Effector CD8-positive, alpha-beta T cell (primary cell): ENCODE results near the gene APPL1.
"Not testable (repeated sequence)": the region's sequence is repeated elsewhere in the genome, so short reads cannot be mapped to it uniquely, and the experiment has no call there.

Source experiments
- DNase-seq: peaks from one replicate; lab custom pipeline; 2025; lab: John Stamatoyannopoulos, UW

Gene APPL1

DNA sequence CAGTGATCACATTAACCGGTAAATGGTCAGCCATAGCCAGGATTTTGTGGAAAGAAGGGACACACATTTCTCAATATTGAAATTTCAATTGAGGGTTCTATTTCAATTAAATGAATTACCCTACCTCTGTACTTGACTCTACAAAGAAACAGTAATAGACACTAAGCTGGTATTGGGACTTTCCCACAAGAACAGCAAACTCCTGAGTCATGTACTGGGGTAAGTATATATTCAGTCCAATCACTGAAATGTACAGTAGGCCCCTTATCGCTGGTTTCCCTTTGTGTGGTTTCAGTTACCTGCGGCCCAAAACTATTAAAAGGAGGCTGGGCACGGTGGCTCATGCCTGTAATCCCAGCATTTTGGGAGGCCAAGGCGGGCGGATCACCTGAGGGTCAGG is 47.3 kb downstream of the APPL1 start:
- DNase-seq: no peak

GRCh38 chr3:57275393-57275792 is 47.9 kb downstream of the APPL1 start:
- no peak for DNase-seq

- no peak for DNase-seq
Observed at GRCh38 chr3:57278237-57278636, 50.7 kb downstream of the APPL1 start.

DNA sequence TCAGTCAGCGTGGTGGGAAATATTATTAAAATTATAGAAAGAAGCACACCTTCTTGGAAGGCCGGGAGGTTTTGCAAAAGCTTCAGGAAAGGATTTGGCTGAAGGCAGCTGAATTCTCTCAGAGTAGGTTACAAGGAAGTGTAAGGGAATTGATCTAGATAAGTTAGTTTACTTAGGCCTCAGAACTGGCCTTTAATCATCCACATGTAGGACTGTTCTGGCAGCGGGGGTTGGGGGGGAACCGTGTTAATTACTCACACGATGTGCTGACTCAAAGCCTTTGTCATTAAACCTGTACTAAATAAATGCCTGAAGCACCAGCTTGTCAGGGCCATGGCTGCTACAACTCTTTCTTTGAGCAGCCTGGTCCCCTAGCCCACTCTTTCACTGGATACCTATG is 52.2 kb downstream of the APPL1 start:
- DNase-seq: no peak

- no peak for DNase-seq
Observed at GRCh38 chr3:57281715-57282114, 54.2 kb downstream of the APPL1 start.

DNA sequence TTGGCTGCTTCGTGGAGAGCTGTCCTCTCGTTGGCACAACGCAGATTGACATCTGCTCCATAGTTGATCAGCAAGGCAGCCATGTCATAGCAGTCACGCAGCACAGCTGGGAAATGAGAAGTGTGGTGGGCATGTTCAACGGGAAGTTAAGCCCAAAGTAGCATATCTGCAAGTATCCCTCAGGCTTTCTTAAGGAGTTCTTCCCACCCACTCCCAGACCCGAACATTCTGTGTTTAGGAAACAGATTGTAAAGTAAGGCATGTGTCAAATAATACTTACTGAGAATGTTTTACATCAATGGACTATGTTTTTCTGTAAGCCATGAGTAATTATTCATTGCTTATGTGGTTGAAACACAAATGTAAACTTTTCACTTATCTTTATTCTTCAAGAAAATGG is 55.8 kb downstream of the APPL1 start:
- no peak for DNase-seq

GRCh38 chr3:57287205-57287604 is 59.7 kb downstream of the APPL1 start:
- no peak for DNase-seq

DNA sequence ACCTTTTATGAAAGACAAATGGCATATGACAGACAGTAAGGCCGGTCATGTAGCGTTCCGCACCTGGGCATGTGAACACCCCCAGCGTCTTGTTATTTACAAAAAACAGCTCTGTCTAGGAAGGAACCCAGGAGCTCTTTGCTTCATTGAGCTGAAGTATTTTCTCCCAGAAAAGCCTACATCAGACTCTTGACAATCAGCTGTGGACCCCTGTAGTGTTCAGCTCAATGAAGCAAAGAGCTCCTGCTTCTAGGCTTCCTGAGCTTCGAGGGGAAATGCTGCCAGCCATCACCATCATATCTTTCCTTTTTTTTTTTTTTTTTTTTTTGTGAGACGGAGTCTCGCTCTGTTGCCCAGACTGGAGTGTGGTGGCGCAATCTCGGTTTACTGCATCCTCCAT is 60.9 kb downstream of the APPL1 start:
- DNase-seq: no peak

DNA sequence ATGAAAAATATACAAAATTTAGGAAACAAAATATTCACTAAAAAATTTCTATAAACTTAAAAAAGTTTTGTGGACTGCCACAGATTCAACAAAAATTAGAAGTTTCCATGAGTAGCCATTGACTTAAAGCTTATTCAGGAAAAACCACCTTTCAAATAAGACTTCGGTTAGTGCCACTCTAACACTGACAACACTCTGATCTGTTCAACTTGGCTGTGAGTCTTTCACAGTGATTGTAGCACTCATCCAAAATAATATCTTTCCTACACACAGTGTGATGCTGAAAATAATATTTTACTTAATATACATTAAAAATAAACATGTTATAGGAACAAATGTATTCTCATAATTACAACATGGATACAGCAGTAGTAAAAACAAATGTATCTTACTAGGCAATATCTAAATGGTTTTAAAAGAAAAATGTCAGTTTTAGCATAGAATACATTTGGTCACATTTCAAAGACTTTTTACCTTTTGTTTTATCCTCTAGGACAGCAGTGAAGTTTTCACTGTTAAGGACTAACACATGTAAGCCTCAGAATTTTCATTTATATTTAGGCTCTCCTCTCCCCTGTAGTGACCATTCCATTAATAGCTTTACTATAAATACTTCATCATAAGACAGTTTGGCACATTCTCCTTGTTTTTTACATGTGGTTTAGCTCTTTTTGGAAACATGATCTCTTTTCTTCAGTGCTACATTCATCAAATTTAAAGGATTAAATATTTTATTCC is 64.8 kb downstream of the APPL1 start, which contains the start of gene ASB14:
Gene ASB14, minus strand, starts transcription at position 527 of the 738 bp plus-strand sequence. CDS start 652 bp downstream, outside the sequence.
- no peak for DNase-seq

GRCh38 chr3:57292897-57293526 is 65.5 kb downstream of the APPL1 start:
- no peak for DNase-seq

- DNase-seq: no peak
Observed at GRCh38 chr3:57298041-57298440, 70.5 kb downstream of the APPL1 start.

DNA sequence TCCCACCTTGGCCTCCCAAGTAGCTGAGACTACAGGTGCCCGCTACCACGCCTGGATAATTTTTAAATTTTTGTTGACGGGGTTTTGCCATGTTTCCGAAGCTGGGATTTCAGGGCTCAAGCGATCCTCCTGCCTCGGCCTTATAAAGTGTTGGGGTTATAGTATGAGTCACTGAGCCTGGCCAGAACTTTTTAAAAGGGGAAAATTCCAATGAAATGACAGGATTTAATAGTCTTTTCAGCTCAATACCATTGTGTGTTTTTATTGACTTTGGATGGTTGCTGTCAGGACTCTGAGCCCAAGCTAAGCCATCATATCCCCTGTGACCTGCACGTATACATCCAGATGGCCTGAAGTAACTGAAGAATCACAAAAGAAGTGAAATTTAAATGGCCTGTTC is 76.0 kb downstream of the APPL1 start:
- DNase-seq: not testable (repeated sequence)

GRCh38 chr3:57309769-57310360 is 82.3 kb downstream of the APPL1 start:
- DNase-seq: no peak

DNA sequence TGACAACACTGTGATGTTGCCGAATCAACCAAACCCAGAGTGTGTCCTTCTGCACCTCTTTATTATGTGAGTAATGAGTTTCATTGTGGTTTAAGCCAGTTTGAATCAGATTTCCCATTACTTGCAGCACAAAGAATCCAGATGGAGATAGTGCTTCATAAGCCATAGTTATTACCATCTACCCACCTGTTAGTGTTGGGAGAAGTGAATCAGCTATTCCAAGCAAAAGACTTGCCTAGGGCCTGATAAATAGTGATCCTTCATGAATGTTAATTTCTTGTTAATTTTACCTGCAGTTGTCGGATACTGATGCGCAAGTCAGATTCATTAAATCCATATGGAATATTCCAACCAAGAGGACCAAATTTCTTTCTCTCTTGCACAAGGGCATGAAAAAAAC is 86.7 kb downstream of the APPL1 start:
- DNase-seq: no peak
